ENCODE measurements around the gene AHDC1. TPM values are rescaled to one million over a fixed set of nuclear protein-coding genes. Genes with fewer than 3 reads are reported as not detected.

The AHDC1 gene
- polyA plus RNA-seq, 5 donors = 25.5 to 51.2 (median 47.9) TPM

DNA sequence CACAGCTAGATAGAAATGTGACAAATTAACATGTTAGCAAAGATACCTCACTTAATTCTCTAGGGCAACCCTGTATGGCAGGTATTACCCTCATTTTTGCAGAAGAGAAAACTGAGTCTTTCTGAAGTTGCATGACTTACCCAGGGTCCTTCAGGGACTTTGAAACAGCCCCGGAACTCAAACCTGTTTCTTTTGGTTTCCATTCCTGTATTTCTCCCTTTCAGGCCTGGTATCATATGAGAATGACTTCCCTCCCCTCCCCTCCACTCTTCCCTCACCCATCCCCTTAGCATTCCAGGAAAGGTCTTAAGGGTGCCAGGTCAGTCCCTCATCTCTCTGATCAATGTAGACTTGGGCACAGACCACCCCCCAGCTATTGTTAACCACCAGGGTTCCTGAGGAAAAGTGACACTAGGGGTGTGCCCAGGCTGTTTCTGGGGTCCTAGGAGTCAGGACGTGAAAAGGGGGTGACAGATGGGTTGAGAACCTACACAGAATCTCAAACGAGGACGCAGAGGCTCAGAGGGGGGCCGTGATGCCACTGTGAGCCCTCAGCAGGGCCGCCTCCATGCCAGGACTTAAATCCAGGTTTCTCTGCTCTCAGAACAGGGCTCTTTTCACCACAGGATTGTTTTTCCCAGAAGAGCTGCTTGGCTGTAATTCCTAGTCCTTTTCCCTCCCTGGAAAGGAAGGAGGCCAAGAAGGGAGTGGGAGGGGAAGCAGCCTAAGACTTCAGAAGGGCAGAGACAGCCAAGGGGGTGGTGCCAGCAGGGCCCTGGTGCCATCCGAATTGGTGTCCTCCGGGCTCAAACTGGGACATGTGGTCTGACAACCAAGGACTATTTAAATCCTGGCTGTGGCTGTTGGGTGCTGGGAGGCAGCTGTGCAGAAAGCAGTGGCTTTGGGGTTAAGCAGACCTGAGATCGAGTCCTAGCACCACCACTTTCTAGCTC lies 111.9 kb downstream of the AHDC1 start:
- no peak for DNase-seq

GRCh38 chr1:27489973-27490741 lies 113.8 kb downstream of the AHDC1 start, which contains the start of gene WASF2:
Gene WASF2, minus strand, starts transcription at chr1:27490167. Its CDS starts 61,277 bp downstream, at chr1:27428890.
- DNase-seq = peak; percentile 98 to 99

- DNase-seq = peak in 1 of 2 donors; percentile 60
Observed at GRCh38 chr1:27489501-27489972, 114.4 kb downstream of the AHDC1 start.

DNA sequence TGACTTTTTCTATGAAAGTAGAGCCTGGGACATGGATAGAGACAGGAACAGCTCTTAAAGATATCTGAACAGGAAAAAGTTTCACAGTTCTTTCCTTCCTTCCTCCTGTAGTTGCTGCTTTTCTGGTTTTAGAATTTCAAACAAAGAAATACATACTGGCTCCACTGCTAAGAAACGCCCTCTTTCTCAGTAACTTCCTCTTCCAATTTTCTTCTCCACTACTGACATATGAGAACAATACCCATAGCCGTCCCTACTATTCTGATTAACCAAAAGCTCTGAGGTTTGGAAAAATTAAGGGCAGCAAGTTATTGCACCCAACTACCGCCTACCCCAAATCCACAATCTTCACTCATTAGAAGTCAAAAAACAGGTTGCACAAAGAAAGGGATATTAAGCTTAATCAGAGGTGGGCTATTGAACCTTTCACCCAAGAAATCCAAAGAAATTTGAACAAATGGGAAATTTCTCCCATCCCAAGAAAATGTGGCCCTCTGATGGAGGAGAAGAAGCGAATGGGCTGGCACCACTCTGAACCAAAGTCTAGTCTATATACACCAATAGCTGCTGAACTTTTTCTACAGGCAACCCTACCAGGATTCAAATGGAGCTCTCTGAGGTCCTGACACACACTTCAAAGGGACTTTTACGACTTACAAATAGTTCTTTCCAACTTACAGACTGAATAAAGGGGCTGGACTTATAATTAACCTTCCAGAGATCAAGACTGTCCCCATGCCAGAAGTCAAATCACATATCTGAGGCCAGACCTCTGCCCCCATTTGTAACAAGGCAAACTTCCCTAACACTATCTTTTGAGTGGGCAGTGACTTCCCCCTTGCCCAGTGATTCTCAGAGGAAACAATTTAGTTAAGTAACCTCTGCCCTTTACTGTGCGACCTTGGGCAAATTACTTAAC lies 115.7 kb downstream of the AHDC1 start:
- DNase-seq = peak in 1 of 2 donors; percentile 16

GRCh38 chr1:27485363-27485762 lies 118.6 kb downstream of the AHDC1 start:
- no peak for DNase-seq

Other genes starting within 250 kb of the AHDC1 start
- gene MAP3K6, start 237.2 kb downstream of the AHDC1 start, polyA plus RNA-seq (ENCODE audit: insufficient read depth in 1 of 5, insufficient read length in 5 of 5, low replicate concordance in 1 of 5) = 10 to 100 TPM; 10.6 to 18.9 (median 13.5) TPM
- gene FCN3, start 229.3 kb downstream of the AHDC1 start, polyA plus RNA-seq (ENCODE audit: insufficient read depth in 1 of 5, insufficient read length in 5 of 5, low replicate concordance in 1 of 5) = 10 to 100 TPM; 13.8 to 18.8 (median 17.4) TPM
- gene CD164L2, start 220.8 kb downstream of the AHDC1 start, polyA plus RNA-seq (ENCODE audit: insufficient read depth in 1 of 5, insufficient read length in 5 of 5, low replicate concordance in 1 of 5) = 1 to 10 TPM in 4 of 5 donors, under 1 TPM in 1; 0.18 to 3.5 (median 1.6) TPM
- gene GPR3, start 211.5 kb downstream of the AHDC1 start, polyA plus RNA-seq (ENCODE audit: insufficient read depth in 1 of 5, insufficient read length in 5 of 5, low replicate concordance in 1 of 5) = 1 to 10 TPM in 3 of 5 donors, under 1 TPM in 2; 0.59 to 1.7 (median 1.1) TPM
- 100 to 1,000 TPM; 106 to 137 (median 126) TPM for gene WASF2, start 114.0 kb downstream of the AHDC1 start, polyA plus RNA-seq (ENCODE audit: insufficient read depth in 1 of 5, insufficient read length in 5 of 5, low replicate concordance in 1 of 5)
- gene FGR, start 31.0 kb upstream of the AHDC1 start, polyA plus RNA-seq (ENCODE audit: insufficient read depth in 1 of 5, insufficient read length in 5 of 5, low replicate concordance in 1 of 5) = 1 to 10 TPM; 3.0 to 4.9 (median 4.4) TPM
- gene IFI6, start 68.0 kb upstream of the AHDC1 start, polyA plus RNA-seq (ENCODE audit: insufficient read depth in 1 of 5, insufficient read length in 5 of 5, low replicate concordance in 1 of 5) = 10 to 100 TPM; 25.0 to 40.3 (median 27.6) TPM
- 10 to 100 TPM; 13.3 to 18.6 (median 16.0) TPM for gene FAM76A, start 121.8 kb upstream of the AHDC1 start, polyA plus RNA-seq (ENCODE audit: insufficient read depth in 1 of 5, insufficient read length in 5 of 5, low replicate concordance in 1 of 5)
- gene STX12, start 169.1 kb upstream of the AHDC1 start, polyA plus RNA-seq (ENCODE audit: insufficient read depth in 1 of 5, insufficient read length in 5 of 5, low replicate concordance in 1 of 5) = 10 to 100 TPM; 44.0 to 64.3 (median 55.4) TPM
- 10 to 100 TPM; 47.5 to 59.2 (median 51.2) TPM for gene PPP1R8, start 226.6 kb upstream of the AHDC1 start, polyA plus RNA-seq (ENCODE audit: insufficient read depth in 1 of 5, insufficient read length in 5 of 5, low replicate concordance in 1 of 5)

All from right lung (tissue), 5 donors.